ELF-1 (cell line): ENCODE results near the gene SLC25A34.

Source experiments
- DNase-seq: peaks from one replicate; pipeline ENCODE4 v3.0.0-alpha.2; 2016; ENCODE audit warnings: low read depth, low spot score

SLC25A34 gene

DNA sequence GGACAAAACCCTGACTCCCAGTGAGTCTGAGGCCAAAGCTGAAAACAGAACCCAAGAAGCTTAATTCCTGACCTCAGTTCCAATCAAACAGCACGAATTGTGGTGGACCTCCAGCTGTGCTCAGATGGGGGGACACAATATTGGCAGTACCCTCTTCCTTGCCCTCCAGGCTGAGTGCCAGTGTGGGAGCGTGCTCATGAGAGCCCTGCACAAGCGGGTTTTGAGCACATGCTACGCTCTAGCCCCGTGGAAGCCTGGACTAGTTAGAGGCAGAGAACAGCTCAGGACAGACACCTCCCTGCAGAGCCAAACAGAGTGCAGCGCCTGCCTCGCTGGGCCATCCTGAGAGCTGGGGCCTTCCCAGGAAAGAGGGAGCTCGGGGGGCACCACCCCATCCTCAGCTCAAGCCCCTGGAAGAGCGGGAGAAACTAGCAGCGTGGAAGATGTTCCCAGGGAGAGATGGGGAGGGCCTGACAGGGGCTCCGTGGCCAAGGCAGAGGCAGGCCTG, 2.8 kb upstream of the SLC25A34 start:
- DNase-seq = no peak

DNA sequence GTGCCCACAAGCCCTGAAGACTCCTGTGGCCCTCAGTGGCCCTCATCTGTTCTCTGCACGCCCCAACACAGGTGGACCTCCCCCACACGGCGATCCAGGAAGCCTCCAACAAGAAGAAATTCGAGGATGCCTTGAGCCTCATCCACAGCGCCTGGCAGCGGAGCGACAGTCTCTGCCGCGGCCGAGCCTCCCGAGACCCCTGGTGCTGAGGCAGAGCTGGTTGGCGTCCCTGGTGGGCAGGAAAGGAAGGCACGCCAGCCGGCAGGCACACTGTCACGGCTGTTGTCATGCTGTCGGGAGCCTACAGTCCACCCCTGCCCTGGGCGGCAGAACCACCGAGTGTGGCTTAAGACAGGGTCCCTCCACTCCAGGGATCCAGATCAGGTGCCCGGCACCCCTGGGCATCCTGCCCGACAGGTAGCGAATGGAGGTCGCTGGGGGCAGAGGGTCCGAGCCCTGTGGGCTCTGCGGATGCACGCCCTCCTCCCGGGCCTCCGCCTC, 2.3 kb upstream of the SLC25A34 start:
- no peak for DNase-seq

DNA sequence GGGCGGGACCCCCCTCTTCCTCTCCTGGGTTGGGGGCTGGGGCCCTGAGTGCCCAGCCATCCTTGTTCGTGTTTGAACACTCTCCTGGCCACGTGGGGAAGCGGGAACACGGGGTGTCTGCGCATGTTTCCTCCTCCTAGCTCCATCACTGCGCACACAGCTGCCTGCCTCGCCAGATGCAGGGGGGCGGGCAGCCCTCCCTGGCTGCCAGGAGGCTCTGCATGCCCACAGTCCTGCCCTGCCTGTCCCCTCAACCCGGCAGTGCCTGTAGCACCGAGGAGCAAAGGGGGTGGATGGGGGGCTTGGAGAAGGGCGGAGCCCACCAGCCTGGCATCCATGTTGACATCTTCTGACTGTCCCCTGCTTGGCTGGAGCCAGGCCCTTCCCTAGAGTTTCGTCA, 1.8 kb upstream of the SLC25A34 start:
- DNase-seq = no peak

DNA sequence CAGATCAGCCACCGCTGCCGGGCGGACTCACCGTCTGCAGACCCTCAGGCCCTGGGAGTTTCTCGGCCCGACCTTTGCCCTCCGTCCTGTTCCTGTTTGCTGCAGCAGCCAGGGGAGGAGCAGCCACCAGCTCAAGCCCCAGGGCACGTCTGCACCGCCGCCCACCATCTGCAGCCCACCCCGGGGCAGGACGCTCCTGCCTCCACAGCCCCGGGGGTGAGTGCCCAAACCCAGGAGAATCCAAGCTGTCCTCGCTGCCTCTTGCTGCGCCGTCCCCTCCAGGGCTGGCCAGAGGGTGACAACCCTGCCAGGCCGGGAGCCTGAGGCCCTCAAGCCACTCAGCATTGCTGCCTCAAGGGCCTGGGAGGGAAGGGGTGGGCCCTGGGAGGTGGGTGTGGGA, 1.2 kb upstream of the SLC25A34 start:
- DNase-seq = peak; percentile 91

DNA sequence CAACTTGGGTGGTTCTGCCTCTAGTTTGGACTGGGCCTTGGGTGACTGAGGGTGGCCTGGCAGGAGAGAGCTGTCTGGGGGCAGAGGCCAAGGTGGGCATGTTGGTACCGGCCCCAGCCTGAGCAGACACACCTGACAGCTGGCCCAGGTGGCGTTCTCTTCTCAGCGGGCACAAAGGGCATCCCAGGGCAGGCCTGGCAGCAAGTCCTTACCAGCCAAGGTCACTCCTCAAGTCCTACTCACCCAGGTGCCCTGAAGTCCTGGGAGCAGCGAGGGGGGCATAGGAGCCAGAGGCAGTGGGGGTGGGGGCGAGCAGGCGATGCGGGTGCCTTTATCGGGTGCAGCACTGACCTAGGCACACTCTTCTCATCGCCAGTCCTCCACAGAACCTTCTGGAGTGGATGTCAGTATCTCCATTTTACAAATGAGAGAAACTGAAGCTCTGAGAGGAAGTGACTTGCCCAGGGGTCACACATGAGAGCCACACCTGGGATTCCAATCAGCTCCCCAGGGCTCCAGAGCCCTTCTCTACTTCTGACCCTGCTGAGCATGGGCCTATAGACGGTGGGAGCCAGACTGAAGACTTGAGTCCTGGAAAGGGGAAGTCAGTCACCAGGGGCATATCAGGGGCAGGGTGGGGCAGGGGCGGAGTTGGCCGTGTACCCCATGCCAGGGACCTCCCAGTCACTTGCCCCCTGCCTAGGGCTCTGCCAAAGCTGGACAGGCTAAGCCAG, 587 bp upstream of the SLC25A34 start:
- DNase-seq = no peak

DNA sequence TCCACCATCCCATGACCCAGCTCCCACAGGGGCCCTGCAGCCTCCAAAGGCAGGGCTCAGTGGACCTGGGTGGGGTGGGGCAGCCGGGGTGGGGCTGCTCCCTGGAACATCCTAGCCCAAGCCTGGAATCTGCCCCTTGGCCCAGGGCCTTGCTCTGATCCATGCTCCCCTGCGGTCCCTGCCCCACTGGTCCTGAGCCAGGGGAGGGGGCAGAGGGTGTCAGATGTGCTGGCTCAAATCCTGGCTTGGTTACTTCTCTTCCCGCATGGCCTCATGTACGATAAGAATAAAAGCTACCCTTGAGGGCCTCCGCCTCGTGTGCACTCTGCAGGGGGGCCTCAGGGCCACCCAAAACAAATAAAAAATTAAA, 819 bp downstream of the SLC25A34 start:
- DNase-seq = no peak

DNA sequence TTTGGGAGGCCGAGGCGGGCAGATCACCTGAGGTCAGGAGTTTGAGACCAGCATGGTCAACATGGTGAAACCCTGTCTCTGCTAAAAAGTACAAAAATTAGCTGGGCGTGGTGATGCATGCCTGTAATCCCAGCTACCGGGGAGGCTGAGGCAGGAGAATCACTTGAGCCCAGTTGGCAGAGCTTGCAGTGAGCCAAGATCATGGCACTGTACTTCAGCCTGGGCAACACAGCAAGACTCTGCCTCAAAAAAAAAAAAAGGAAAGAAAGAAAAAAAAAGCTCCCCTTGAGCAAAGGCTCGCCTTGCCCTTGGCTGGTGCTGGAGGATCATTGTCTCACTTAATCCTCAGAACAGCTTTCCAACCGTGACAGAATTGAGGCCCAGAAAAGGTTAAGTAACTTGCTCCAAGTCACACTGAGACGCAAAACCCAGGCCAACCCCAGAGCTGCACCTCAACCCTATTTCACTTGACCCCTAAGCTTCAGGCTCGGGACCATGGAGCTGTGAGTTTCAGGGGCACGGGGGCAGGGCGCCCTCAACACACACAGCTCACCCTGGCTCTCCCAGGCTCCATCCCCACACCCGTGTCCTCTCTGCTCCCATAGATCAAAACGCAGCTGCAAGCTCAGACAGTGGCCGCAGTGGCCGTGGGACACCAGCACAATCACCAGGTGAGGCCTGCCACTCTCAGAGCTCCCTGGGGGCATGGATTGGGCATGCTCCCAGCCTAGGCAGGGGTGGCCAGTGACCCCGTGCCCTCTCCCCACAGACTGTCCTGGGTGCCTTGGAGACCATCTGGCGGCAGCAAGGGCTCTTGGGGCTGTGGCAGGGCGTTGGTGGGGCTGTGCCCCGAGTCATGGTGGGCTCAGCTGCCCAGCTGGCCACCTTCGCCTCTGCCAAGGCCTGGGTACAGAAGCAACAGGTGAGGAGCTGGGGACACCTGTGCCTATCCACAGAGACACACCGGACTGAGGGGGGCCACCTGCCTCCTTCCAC, 1.6 kb downstream of the SLC25A34 start:
- DNase-seq = no peak

DNA sequence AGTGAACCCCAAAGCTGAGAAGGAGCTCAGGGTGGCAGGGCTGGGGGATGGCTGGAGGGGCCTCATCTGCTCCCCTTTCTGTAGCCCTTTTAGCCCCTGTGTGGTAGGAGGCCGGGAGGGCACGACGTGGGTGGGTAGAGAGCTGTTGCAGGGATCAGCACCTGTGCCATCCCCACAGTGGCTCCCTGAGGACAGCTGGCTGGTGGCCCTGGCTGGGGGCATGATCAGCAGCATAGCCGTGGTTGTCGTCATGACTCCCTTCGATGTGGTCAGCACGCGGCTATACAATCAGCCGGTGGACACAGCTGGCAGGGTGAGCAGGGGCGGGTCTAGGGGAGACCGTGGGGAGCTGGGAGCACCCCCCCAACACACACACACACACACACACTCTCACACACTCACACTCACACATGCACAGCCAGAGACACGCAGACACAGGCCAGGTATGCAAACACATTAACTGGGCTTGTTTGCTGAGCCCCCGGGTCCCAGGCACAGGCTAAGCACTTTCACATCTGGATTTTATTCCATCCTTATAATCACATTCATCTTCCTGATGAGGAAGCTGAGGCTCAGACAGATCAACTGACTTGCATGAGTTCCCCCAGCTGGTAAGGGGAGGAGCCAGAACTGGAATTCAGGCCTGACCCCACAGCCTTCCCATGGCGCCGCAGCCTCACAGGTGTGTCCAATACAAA, 2.5 kb downstream of the SLC25A34 start:
- DNase-seq = no peak

DNA sequence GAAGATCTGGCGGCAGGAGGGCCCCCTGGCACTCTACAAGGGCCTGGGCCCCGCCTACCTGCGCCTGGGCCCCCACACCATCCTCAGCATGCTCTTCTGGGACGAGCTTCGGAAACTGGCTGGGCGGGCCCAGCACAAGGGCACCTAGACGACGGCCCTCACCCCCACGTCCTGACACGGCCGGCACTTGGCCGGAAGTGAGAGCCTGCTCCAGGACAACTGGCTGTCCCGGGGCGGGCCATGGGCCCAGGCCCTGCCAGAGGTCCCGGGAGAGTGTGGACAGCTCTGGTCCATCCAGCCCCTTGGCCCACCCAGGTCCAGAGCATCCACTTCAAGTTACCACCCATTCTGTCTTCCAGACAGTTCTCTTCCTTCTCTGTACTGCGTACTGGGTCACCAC, 3.2 kb downstream of the SLC25A34 start:
- no peak for DNase-seq

DNA sequence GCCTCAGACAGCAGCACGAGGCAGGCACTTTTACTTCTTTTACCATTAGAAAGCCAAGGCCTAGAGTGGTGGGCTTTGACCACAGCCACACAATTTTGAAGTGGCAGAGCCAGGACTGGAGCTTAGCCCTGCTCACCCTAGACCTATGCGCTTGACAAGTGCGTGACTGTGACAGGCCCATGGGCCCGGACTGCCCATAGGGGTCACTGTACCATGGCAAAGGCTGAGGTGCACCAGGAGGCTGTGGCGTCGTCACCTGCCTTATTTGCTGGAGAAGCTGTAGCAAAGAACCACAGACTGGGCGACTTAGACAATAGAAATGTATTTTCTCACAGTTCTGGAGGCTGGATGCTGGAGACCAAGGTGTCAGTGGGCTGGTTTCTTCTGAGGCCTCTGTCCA, 3.7 kb downstream of the SLC25A34 start:
- DNase-seq = no peak

DNA sequence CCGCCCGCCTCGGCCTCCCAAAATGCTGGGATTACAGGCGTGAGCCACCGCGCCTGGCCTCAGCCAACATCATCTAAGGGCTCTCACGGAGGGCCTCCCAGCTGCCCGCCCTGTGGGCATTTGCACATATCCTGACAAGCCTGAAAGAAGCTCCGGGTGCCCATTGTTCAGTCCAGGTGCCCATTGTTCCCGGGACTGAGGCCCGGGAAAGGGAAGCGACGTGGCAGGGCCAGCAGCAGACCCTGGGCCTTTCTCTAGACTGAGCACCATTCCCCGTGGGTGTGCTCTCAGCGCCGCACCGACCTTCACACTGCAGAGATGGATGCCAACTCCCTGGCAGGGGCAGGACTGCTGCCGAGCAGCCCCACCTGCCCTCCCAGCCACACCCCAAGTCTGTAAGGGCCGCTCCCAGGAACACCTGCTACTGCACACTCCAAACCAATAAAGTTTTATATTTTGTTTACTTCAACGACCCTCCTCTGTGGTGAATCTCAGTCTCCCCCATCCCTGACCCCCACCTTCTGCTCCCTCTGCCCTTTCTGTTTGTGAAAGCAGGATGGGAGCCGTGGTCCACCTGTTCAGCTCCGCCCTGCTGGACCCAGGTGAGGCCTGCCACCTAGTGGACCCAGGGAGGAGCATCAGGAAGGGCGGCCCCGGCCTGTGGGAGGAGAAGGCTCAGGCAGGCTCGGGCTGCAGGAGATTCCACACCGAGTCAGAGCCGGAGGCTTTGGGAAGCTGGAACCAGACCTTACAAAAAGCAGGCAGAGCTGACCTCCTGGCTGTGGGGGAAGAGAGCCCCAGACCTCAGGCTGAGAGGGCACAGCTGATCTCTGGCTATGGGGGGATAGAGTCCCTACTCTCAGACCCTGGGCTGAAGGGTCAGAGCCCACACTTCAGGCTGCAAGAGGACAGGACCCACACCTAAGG, 5.1 kb downstream of the SLC25A34 start:
- DNase-seq = peak; percentile 94

DNA sequence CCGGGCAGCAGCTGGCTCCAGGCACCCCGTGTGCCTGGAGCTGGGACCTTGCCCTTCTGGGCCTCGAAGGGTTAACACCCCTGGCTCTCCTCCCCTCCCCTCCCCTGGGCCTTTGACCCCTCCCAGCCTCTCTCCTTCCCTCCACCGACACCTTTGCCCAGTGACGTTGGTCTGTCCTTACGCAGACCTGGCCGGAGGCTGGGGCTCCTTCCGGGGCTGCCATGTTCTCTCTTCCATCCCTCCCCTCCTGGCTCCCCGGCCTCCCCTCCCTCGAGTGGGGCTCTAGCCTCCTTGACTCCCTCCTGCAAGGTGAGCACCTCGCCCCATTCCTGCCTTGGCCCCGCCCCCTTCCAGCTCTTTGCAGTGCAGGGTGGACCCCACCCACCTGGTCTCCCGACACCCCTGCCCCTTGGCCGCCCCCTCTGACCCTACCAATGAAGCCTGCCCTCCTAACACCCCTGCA, 6.3 kb downstream of the SLC25A34 start, which contains the start of gene TMEM82:
Gene TMEM82, plus strand, starts transcription at position 161 of the 463 bp plus-strand sequence. Its CDS starts 61 bp downstream, at position 222.
- DNase-seq = no peak

DNA sequence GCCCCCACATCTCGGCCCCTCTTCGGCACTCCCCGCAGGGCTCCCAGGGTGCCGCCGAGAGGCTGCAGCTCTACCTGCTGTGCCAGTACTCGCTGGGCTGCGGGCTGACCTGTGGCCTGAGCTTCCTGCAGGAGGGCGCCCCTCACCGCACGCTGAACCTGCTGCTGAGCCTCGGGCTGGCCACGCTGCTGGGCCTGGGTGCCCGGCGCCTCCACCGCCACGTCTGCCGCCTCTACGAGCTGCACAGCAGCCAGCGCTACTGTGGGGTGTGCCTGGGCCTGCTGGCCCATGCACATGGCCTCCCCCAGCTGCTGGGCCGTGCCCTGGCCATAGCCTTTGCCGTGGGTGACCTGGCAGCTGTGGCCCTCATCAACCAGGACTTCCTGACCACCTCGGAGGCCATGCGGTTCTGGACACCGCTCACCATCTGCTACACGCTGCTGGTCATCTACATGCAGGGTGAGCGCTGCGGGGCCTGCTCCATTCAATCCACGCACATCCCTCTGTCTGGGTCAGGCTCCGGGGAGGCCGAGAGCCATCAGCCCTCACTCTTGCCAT, 8.1 kb downstream of the SLC25A34 start:
- DNase-seq = no peak

DNA sequence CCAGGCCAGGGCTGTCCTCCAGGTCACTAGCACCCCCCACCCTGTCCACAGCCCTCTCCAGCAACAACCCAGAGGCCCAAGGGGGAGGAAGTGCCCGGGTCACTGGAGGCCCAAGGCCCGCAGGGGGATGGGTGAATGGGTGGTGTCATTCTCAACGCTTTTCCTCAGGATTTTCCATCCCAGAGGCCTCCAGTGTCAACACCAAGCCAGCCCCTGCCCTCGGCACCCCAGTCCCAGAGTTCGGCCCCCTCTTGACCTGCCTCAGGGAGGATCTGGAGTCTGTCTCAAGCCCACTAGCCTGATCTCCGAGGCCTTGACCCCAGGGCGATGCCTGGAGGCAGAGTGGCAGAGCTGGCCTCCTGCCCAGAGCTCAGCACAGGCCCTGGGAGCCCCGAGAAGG, 11.3 kb downstream of the SLC25A34 start:
- DNase-seq = no peak

DNA sequence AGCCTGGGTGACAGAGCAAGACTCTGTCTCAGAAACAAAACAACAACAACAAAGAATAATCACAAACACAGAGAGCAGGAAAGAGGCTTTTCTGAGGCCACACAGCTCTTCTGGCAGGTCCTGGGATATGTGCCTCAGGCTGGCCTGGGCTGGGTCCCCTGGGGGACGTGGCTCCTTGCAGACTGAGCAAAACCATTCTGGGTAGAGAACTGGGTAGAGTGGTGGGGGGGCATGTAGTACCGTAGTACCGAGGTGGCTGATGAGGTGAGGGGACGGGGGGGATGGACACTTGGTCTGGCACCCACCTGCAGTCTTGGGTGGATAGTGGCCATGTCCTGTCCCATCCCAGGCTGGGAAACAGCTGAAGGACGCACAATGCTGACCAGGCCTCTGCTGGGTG, 12.2 kb downstream of the SLC25A34 start:
- DNase-seq = no peak

DNA sequence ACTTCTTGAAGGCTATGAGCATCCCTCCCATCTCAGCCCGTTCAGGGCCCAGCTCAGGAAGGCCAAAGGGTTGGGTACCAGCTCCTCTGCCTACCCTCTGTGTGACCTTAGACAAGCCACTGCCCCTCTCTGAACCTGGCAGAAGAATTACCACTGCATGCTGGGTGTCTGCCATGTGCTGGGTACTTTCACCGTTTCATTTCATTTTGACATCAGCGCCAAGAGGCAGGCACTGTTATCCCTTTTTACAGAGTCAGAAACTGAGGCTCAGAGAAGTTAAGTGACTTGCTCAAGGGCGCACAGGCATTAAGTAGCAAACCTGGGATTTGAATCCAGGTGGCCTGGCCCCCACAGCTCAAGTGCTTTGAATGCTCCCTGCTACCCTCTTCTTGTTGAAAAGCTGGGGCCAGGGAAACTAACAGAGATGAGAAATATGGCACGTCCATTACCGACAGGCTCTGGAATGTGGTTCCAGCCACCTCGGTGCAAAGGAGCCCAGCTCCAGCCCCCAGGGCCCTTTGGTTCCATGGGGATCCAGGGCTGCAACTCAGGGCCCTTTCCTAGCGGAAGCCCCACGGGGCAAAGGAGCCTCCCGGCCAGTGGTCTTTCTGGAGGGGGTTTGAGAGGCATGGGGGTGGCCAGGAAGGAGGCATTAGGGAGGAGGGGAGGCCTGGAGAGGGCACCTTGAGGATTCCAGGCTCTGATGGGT, 12.8 kb downstream of the SLC25A34 start:
- DNase-seq = peak; percentile 64

DNA sequence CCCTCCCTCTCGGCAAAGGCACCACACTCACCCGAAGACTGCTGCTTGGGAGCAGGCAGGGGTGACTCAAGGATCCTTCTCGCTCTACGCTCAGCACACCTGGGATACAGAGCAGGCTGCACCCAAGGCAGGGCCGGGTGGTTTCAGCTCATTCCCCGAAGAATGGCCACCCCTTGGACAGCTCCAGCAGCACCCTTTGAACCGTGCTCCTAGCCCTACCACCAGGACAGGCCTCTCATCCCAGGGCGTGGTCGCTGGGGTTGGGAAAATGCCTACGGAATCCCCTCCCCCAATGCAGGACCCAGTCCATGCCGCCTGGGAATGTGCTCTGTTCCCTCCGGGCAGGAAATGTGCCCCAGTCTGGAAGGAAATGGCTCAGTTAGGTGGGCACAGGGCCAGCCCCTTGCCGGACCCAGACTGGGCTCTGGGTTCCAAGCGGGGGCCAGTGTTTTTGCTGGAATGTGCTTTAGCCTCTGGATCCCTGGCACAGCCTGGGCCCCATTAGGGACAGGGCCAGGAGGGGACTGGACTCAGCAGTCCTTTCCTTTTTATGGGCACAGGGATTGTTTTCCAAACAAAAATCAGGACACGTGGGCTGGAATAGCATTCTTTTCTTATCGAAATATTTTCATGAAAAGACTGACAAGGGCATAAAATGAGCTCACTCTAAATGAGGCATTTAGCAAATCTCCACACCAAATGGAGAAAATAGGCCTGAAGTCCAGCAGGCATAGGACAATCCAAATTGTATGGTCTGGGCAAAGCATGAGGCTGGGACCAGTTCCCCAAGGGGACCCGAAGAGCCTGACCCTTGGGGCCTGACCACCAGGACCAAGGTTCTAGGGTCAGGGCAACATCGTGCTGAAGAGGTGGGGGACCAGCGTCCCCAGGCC, 13.6 kb downstream of the SLC25A34 start:
- peak; percentile 68 for DNase-seq

DNA sequence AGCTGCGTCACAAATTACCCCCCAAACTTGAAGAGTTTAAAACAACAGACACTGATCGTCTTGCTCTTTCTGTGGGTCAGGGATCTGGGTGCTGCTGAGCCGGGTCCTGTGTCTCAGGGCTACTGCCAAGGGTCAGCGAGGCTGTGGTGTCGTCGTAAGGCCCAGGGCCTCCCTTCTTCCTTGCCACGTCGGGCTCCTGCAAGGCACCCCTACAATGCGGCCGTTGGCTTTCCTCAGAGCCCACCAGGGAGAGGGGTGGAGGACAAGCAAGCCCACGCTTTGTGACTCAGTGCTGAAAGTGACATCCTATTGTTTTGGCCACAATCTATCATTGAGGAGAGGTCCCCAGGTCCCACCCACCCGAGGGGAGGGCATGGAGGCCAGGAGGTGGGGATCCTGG, 14.9 kb downstream of the SLC25A34 start:
- no peak for DNase-seq
